Upper lobe of left lung (tissue), 6 donors: ENCODE results near the gene PEPD. TPM values are rescaled to one million over a fixed set of nuclear protein-coding genes. Genes with fewer than 3 reads are reported as not detected.

ENCODE experiments used
- ATAC-seq, 2 donors: fragments of 200-7000 bp; cut with Tn5 transposase; one replicate each; pipeline ENCODE4 v1.9.1; 2022; ENCODE audit warnings: mild to moderate bottlenecking in 2 of 2, moderate library complexity in 2 of 2; ENCODE audit not compliant: low FRiP score in 2 of 2
- DNase-seq, 2 donors: peaks; one replicate each; pipeline ENCODE4 v3.0.0-alpha.2; 2019 to 2020
- H3K27ac ChIP-seq, 4 donors: fragments of 200-600 bp; sonication (generic); one replicate each; pipeline ENCODE4 v1.5.1; 2016 to 2019
- H3K27me3 ChIP-seq, 4 donors: fragments of 200-600 bp; sonication (generic); one replicate each; pipeline ENCODE4 v1.5.1; 2017 to 2019
- H3K36me3 ChIP-seq, 4 donors: fragments of 200-600 bp; sonication (generic); one replicate each; pipeline ENCODE4 v1.5.1; 2016 to 2019
- H3K4me1 ChIP-seq, 4 donors: fragments of 200-600 bp; sonication (generic); one replicate each; pipeline ENCODE4 v1.5.1; 2018 to 2019
- H3K4me3 ChIP-seq, 4 donors: fragments of 200-600 bp; sonication (generic); one replicate each; pipeline ENCODE4 v1.5.1; 2017 to 2019; ENCODE audit warnings: mild to moderate bottlenecking in 2 of 4, moderate library complexity in 1 of 4
- H3K9me3 ChIP-seq, 4 donors: fragments of 200-600 bp; sonication (generic); one replicate each; pipeline ENCODE4 v1.5.1; 2018 to 2019
- EP300 ChIP-seq, 4 donors: sonication (generic); formaldehyde crosslinking; IDR thresholded peaks; one replicate each; pipeline ENCODE4 v1.5.1; 2017; ENCODE audit warnings: antibody characterized with exemption in 4 of 4, control low read depth in 2 of 4
- POLR2A ChIP-seq, 4 donors: fragments of 450-650 bp; IDR thresholded peaks; one replicate each; pipeline ENCODE4 v1.5.1; 2016 to 2017; ENCODE audit warnings: antibody characterized with exemption in 4 of 4, mild to moderate bottlenecking in 2 of 4
- POLR2AphosphoS5 ChIP-seq, 2 donors: sonication (generic); formaldehyde crosslinking; IDR thresholded peaks; one replicate each; pipeline ENCODE4 v1.5.1; 2017; ENCODE audit warnings: antibody characterized with exemption in 2 of 2
- WGBS, 2 donors: methylation state at CpG; one replicate each; pipeline ENCODE4 v1.1.5; 2017 to 2018; 5-methylcytosine and 5-hydroxymethylcytosine counted together
- total RNA-seq, 6 donors: library from RNA; depleted of rRNA in 4 of 6; stranded (reverse); fragments of >200 nt in 4 of 6; gene quantifications; one replicate each; pipeline versions ENCODE4 v1.1.0 to v1.2.1, GENCODE V29; 2016 to 2021
- TF ChIP-seq, protein P1 (sequence below), 6 experiments: fragments of 450-650 bp in 4 of 6; fragments of 200-600 bp in 2 of 6; sonication (generic) in 2 of 6; IDR thresholded peaks; one replicate each; pipeline ENCODE4 v1.5.1; 2016 to 2019; ENCODE audit warnings: antibody characterized with exemption in 6 of 6
- donor health status: DM: no; HTN: no; CAD: no; lungs with moderate emphysema.
- donor health status: DM: no; HTN: yes; CAD: no; lungs with severe emphysema.

The PEPD gene
- total RNA-seq, 6 donors from 2014 or later = 30.4 to 106 (median 80.6) TPM

DNA sequence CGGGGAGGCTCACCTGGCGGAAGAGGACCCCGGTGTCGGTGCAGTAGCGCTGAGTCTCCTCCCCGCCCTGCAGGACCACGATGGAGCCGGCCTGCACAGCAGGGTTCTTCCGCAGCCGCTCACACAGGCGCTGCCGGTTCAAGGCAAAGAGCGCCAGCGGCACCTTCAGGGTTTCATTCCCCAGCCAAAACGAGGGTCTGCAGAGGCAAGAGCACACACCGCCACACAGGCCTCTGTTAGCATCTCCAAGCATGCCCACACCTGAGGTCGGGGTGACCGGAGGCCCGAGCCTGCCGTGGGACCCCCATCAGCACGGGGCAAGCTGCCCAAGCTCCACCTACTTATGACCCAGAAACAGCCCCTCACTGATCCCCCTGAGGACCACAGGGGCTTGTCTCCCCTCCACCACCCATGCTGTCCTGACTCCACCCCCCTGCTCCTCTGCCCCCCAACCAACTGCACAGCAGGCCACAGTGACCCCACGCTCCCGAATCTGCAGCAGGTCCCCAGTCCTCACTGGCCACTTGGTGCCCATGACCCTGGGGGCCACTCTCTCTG is 8.9 kb downstream of the PEPD start:
- no peaks in the 10 kb centered on the region for H3K27me3 ChIP-seq
- H3K4me1 ChIP-seq = peaks cover 0 to 7% (median 1%) of the 10 kb centered on the region in 4 donors
- no peak overlapping the region for H3K27ac ChIP-seq
- ATAC-seq (no peak), DNase-seq (peak in 1 of 2 donors; percentile 72)
- TF ChIP-seq EP300 (IDR thresholded peaks at IDR 0.05) (no peak), POLR2AphosphoS5 (IDR thresholded peaks at IDR 0.05) (no peak), POLR2A (IDR thresholded peaks at IDR 0.05) (no peak)
- TF ChIP-seq, protein P1, sequence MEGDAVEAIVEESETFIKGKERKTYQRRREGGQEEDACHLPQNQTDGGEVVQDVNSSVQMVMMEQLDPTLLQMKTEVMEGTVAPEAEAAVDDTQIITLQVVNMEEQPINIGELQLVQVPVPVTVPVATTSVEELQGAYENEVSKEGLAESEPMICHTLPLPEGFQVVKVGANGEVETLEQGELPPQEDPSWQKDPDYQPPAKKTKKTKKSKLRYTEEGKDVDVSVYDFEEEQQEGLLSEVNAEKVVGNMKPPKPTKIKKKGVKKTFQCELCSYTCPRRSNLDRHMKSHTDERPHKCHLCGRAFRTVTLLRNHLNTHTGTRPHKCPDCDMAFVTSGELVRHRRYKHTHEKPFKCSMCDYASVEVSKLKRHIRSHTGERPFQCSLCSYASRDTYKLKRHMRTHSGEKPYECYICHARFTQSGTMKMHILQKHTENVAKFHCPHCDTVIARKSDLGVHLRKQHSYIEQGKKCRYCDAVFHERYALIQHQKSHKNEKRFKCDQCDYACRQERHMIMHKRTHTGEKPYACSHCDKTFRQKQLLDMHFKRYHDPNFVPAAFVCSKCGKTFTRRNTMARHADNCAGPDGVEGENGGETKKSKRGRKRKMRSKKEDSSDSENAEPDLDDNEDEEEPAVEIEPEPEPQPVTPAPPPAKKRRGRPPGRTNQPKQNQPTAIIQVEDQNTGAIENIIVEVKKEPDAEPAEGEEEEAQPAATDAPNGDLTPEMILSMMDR (IDR thresholded peaks at IDR 0.05) = no peak
- H3K36me3 ChIP-seq = peaks cover 0 to 25% (median 14%) of the 10 kb centered on the region in 4 donors
- H3K9me3 ChIP-seq = no peaks in the 10 kb centered on the region
- no peak overlapping the region for H3K4me3 ChIP-seq
- WGBS, 2 donors = 93 to 98% methylated on average over 8 to 9 of the region's 23 CpGs

DNA sequence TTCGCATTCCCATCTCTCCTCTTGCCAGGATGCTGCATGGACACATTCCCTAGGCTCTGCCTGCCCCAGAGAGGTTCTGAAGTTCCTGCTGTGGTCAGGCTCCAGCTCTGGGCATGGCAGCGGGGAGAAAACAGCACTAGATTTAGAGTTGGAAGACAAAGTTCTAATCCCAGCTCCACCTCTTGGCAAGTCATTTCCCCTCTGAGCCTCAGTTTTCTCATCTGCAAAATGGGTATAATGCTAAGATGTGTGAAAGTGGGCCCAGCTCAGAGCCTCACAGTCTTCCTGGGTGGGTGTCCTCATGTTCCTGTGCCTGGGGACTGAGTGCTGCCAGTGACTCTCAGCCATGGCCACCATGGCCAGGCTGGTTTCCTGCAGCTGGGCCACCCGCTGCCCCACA is 9.6 kb downstream of the PEPD start:
- H3K9me3 ChIP-seq = no peaks in the 10 kb centered on the region
- peaks cover 0 to 25% (median 14%) of the 10 kb centered on the region in 4 donors for H3K36me3 ChIP-seq
- TF ChIP-seq POLR2A (IDR thresholded peaks at IDR 0.05) (no peak), POLR2AphosphoS5 (IDR thresholded peaks at IDR 0.05) (no peak), EP300 (IDR thresholded peaks at IDR 0.05) (no peak)
- TF ChIP-seq, protein P1 (IDR thresholded peaks at IDR 0.05) = no peak
- H3K27me3 ChIP-seq = no peaks in the 10 kb centered on the region
- DNase-seq (no peak), ATAC-seq (no peak)
- peaks cover 0 to 7% (median 1%) of the 10 kb centered on the region in 4 donors for H3K4me1 ChIP-seq
- H3K4me3 ChIP-seq = no peak overlapping the region
- WGBS, 2 donors = 86 to 100% methylated on average over 2 to 3 of the region's 3 CpGs
- H3K27ac ChIP-seq = no peak overlapping the region

DNA sequence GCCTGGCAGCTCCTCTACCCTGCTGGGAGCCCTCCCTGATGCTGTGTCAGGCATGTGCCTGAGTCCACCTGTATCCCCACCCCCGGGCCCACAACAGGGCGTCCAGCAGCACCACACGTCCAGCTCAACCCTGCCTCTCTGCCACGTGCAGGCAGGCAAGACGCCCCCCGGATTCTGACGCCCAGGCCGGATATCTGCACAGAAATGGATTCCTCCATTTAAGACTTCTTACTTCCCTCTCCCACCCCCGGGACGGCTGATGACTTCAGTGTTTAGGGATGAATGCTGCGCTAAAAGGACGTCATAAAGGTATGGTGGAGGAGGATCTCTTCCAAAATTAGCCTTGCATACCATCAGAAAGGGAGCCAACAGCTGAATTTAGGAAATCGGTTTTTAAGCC is 10.2 kb downstream of the PEPD start:
- H3K27me3 ChIP-seq = no peaks in the 10 kb centered on the region
- no peak for TF ChIP-seq POLR2A (IDR thresholded peaks at IDR 0.05)
- no peak for TF ChIP-seq POLR2AphosphoS5 (IDR thresholded peaks at IDR 0.05)
- TF ChIP-seq EP300 (IDR thresholded peaks at IDR 0.05) = no peak
- TF ChIP-seq, protein P1 (IDR thresholded peaks at IDR 0.05) = no peak
- no peak overlapping the region for H3K4me3 ChIP-seq
- DNase-seq (no peak), ATAC-seq (no peak)
- no peak overlapping the region for H3K27ac ChIP-seq
- 92 to 96% methylated on average over 12 to 13 of the region's 13 CpGs for WGBS, 2 donors
- H3K36me3 ChIP-seq = peaks cover 0 to 25% (median 14%) of the 10 kb centered on the region in 4 donors
- H3K4me1 ChIP-seq = peaks cover 0 to 7% (median 1%) of the 10 kb centered on the region in 4 donors
- H3K9me3 ChIP-seq = no peaks in the 10 kb centered on the region

DNA sequence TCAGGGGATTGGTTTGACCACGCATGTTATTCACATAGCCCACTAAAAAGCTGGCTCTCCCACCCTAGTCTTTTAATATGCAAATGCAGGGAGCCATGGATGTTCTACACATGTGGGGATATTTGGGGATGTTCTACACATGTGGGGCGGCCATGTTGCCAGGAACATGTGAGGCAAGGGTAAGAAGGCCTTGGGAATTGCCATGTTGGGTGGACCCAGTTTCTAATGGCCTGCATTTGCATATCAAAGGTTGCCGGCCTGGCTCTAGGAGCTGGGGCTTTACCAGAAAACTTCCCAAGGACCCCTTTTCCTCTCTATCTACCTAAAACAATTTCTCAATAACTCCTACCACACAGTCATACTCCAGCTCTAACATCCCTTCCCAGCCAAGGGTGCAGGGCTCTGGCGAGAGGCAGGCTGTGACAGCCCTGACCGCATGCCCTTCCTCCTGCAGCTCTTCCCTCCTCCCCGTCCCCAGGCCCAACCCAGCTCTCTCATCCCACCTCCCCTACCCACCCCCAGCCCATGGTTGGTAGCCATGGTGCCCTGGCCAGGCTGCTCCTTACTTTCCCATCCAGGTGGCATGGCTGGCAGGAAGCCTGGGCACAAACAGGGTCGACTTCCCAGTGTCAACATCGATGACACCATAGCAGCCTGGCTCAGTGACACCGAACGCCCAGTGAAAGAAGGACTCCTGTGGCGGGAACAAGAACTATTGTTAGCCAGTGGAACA is 11.0 kb downstream of the PEPD start:
- TF ChIP-seq EP300 (IDR thresholded peaks at IDR 0.05) = no peak
- TF ChIP-seq, protein P1 (IDR thresholded peaks at IDR 0.05) = no peak
- TF ChIP-seq POLR2AphosphoS5 (IDR thresholded peaks at IDR 0.05) = no peak
- no peak for TF ChIP-seq POLR2A (IDR thresholded peaks at IDR 0.05)
- H3K27me3 ChIP-seq = no peaks in the 10 kb centered on the region
- peaks cover 0 to 7% (median 1%) of the 10 kb centered on the region in 4 donors for H3K4me1 ChIP-seq
- DNase-seq (no peak), ATAC-seq (no peak)
- WGBS, 2 donors = 88 to 91% methylated on average over 11 of the region's 11 CpGs
- H3K27ac ChIP-seq = no peak overlapping the region
- H3K36me3 ChIP-seq = peaks cover 0 to 25% (median 14%) of the 10 kb centered on the region in 4 donors
- no peaks in the 10 kb centered on the region for H3K9me3 ChIP-seq
- no peak overlapping the region for H3K4me3 ChIP-seq
